Activated effector memory CD4-positive, alpha-beta T cell treated with Interleukin-2 at 50 U/mL for 16 hours (primary cell): ENCODE data around the gene PLEKHG5.

Experiments used
- DNase-seq: peaks from one replicate; pipeline ENCODE4 v3.0.0-alpha.2; 2020

Gene PLEKHG5

DNA sequence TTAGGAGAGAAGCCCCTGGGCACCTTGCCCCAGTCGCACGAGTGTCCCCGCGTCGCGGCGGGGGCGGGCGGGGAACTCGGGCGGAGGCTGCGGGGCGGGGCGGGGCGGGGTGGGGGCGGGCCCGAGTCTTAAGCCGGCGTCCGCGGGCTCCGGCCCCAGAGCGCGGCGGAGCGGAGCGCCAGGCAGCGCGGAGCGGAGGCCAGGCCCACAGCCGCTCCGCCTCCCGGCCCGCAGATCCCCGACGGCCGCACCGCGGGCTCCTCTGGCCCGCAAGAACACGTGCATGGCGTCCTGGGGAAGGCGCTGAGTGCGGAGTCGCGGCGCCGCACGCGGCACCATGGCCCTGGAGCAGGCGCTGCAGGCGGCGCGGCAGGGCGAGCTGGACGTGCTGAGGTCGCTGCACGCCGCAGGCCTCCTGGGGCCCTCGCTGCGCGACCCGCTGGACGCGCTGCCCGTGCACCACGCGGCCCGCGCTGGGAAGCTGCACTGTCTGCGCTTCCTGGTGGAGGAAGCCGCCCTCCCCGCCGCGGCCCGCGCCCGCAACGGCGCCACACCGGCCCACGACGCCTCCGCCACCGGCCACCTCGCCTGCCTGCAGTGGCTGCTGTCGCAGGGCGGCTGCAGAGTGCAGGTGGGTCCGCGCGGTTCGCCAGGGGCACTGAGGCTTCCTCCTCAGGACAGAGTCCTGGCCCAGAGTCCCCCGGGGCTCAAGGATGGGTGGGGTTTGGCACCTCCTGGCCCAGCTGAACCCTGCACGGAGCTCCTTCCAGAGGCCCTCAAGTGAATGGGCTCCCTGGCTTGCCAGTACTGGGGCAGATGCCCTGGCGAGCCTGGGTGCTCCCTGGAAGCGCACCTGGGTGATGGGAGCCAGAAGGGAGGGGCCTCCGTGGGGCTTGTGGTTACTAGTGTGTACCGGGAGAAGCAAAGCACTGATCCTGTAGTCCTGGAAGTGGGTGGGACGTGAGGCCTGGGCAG lies 66.6 kb downstream of the PLEKHG5 start, which contains the start of gene ESPN:
Gene ESPN (plus strand): TSS at position 158 of the 975 bp plus-strand sequence. CDS start 180 bp downstream, at position 338.
- DNase-seq = no peak

DNA sequence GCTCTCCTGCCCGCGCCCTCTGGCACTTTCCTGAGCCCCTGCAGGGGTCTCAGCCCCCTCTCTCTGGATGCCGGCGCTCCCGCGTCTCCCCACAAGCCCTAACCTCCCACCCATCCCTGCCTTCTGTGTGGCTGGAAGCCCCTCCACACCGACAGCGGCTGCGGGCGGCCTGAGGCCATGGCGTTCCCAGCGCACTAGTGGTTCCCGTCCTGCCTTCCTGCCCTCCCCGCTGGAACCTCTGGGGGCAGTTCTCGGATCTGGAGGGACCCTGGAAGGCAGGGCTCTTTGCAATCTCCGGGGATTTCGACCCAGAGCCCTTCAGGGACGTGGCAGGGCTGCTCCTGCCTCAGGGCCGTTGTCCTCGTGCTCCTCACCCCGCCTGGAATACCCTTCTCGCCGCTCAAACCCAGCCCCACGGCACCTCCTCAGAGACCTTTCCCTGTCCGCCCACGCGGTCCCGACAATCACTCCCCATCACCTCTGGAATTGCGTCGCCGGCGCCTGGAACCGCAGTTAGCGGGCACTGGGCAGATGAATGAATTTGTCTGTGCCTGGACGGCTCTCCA lies 67.4 kb downstream of the PLEKHG5 start:
- no peak for DNase-seq

DNA sequence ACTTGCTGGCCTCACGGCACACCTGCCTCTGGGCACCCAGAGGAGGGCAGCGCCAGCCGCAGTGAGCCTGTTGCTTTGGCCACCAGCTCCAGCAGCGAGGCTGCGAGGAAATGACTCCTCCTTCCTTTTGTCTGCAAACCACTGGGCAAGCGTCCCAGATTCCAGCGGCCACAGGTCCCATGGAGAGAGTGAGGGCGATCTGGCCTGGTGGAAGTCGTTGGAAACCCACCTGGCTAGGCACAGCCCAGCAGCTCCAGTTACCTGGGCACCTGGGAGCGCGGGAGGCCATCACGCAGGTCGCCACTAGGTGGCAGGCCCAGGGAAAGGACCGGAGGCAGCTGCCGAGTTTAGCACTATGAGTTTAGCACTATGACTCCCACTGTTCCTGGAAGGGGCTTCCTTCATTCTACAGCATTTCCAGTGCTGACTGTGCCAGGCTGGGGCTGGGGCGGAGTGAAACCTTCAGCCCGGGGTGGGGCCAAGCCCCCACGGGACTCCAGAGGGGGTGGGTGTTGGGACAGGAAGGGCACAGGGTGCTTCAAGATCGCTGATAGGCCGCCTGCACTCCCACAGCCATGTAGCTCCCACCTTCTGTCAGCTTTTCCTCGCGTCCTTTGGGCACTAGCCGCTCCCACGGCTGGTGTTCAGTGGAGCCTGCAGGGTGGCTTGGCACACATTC lies 68.0 kb downstream of the PLEKHG5 start:
- peak; percentile 64 for DNase-seq

DNA sequence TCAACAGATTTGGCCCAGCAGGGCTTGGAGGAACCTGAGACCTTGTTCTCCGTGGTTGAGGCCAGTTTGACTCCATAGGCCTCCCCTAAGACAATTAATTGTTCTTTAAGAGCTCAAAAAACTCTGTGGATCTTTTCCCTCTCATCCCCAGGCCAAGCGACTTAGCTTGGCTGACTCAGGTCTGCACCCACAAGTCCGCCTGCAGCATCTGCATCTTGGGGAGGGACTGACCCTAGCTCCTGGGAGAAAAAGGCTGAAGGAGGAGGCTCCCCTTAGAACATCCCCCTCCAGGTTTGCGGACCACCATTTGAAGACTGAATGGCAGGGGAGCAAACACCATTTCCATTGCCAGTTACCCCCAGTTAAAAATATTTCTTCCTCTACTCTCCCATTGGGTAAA lies 70.2 kb downstream of the PLEKHG5 start:
- no peak for DNase-seq

DNA sequence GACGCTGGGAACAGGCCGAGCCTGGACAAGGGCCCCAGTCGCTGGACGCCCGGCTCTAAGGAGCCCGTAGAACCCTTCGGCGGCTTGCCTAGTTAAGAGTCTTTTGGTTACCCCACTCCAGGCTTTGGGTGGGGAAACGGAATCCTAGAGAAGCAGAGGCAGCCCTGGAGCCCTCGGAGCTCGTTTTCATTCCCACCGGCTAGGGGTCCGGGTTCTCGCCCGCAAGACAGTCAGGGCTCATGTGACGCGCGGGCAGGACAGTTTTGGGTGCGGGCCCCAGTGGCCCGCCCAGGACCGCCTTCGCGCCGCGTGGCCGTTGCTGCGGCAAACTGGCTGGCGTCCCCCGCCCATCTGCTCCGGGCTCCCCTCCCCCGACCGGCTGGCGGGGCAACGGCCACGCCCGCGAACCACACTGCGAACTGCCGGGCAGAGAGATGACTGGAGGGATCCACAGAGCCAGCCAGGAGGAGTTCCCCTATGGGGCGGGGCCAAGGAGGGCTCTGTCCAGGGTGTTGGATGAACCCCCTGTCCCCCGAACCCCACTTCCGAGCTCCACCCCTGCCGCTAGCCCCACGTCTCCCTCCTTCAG lies 70.9 kb downstream of the PLEKHG5 start:
- DNase-seq = no peak

DNA sequence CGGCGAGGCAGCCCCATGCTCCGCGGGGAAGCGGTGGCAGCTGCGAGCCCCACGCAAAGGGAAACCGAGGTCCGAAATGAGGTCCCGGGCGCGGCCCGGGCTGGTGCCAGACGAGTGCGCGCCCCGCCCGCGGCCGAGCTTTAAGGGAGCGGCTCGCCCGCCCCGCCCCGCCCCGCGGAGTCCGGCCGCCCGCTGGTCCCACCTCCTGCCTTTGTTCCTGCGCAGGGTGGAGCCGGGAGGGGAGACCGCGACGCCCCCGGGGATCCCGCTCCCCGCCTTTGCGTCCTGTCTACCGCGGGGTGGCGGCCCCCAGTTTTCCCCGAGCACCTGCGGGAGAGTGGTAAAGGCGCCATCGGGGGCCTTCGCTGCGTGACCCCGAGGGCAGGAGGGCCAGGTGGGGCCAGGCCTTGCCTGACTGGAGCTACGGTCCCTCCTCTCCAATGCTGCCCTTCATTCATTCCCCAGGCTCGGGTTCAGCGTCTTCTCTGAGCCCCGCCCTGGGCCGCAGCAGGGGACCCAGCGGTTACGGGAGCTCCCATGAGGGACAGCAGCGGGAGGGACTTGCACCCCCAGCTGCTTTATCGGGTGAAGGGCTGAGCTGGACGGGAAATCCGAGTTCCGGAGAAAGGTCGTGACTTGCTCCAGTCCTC lies 71.5 kb downstream of the PLEKHG5 start, which contains the start of gene HES2:
Gene HES2 (minus strand): TSS at position 116 of the 650 bp plus-strand sequence. CDS start 99 bp downstream, at position 17.
- DNase-seq = no peak

DNA sequence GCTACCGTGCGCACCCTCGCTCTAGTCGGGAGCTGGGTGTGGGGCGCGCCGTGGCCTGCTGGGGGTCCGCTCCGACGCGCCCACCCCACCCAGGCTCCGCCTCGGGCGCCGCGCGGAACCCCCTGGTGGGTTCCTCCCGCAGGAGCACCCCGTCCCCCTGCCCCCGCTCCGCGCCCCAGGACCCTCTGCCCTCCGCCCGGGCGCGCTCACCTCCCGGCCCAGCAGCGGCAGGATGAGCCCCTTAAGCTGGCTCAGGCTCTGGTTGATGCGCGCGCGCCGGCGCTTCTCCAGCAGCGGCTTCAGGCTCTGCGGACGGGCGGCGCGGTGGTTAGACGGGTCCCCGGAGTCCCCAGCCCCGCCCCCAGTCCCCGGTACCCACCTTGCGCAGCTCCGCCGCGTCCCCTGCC lies 72.1 kb downstream of the PLEKHG5 start:
- DNase-seq = no peak

DNA sequence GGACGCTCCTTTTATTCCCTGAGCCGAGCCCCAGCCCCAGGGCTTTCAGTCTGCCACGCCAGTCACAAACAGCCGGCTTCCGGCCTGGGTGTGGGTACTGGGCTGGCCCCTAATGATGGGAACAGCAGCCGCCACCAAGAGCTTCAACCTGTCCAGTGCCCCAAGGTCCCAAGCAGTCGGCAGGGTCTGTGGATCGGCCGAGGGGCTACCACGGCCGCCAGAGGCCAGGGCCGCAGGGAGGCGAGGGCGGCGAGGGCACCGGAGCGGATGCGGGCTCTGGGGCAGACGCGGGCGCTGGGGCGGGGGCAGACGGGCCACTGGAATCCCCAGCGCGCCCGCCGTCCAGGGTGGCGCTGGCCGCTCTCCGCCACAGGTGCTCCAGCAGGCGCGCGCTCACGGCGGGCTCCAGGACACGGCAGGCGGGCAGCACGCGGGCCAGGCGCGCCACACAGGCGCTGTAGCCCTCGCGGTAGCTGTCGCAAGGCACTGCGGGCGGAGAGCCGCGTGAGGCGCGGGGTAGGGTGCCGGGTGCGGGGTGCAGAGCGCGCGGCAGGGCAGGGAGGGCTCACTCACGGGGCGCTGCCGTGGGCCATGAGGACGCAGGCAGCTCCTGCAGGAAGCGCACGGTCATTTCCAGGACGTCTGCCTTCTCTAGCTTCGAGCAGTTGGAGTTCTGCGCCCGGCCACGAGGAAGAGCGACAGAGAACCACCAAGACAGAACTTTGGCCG lies 72.6 kb downstream of the PLEKHG5 start:
- DNase-seq = no peak

DNA sequence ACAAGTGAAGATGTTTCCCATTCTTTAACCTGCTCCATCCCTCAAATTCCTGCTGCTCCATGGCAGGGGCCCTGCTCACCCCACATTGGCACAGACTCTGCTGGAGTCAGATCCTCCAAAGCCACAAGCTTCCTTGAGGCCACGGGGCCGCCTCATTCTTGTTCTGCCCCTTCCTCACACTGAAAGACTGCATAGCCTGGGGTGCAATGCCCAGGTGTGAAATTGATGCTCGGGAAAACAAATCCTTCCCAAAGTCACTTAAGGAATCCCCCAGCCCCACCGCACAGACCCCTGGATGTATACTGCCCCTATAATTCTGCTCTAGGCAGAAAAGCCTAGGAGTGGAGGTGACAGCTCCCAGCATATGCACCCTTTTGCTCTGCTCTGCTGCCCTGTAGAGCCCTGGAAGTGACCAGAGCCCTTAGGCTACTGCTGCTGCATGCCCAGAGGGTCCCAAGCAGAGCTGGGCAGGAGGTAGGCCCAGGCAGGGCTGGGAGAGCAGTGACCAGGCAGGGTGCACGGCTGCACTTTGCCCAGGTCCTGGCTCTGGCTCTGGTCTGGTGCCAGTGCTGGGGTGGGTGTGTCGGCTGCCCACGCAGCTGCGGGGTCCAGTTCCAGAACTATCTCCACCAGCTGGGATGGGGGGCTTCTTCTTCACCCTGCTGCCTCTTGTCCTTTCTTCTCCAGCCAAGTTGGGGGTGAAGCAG lies 73.4 kb downstream of the PLEKHG5 start:
- no peak for DNase-seq
